ENCODE results near the gene PTMS. TPM values are rescaled to one million over a fixed set of nuclear protein-coding genes. Genes with fewer than 3 reads are reported as not detected.

The PTMS gene
- polyA plus RNA-seq, 10 donors = 245 to 421 (median 350) TPM

DNA sequence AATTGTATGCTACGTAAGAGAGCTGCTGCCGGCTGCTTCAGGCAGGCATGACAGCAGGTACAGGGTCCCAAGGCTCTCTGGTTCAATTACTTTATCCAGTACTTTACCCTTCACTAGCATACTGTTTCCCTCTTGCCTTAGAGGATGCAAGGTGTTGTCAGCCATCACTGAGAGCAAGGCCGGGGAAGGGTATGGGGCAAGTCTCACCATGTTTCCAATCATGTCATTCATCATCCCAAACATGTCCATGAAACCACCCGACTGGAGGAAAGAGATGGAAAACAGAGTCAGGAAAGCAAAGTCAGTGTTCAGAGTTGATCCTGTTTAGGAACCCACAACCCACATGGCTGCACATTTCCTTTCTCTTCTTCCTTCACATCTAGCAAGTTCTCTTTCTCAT is 15.7 kb upstream of the PTMS start:
- no peak for DNase-seq

GRCh38 chr12:6751767-6752166 is 14.4 kb upstream of the PTMS start:
- no peak for DNase-seq

DNA sequence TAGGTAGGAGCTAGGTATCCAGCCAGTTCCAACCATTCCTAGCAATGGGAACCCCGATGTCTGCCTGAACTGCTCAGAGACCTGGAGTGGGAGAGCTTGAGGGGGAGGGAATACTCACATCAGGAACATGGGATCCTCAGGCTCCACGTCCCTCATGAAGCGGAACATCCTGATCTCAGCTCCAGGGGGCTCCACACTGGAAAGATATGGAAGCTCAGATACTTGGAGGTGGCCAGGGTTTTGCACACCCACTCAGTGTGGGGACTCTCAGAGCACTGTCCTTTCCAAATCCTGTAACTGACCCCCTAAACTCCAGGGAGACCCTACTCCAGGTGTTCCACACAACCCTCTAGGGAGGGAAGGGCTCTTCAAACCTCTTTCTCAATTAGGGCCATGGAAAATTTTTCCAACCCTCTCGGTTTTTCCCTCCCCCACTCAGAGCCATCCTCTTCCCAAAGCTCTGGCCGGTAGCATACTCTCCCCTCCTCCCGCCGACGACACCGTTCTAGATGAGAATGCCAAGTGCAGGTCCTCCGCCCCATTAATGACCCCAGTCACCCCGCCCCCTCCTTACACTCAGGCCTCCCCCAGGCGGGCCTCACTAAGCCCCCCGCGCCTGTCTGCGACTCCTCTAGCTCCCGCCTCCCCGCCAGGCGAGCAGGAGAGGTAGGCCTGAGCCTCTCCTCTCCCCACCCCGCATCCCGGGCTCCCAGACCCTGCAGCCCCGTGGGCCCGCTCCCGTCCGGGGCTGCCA is 13.8 kb upstream of the PTMS start:
- DNase-seq = peak in 1 of 3 donors; percentile 83

- peak; percentile 99 for DNase-seq
Measured at GRCh38 chr12:6752921-6753771, 13.0 kb upstream of the PTMS start, which contains the start of gene MLF2. Gene MLF2, minus strand, starts transcription at chr12:6753141. Its CDS starts 807 bp downstream, at chr12:6752334.

- no peak for DNase-seq
Measured at GRCh38 chr12:6753772-6754356, 12.3 kb upstream of the PTMS start.

DNA sequence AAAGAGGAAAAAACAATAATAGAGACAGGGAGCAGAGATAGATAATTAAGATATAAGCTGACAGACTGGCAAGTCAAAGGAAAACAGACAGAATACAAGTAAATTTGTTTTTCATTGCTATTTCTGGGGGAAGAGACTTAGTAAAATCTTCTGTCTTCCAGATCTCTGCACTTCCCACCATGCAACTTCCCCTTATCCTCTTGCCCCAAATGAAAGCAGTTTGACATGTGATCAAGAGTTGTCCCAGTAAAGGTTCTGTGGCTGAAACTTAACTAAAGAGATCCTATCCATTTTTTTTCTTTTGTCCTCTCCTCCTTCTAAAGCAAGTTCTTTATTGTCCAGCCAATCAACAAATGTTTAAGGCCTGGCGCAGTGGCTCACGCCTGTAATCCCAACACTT is 11.8 kb upstream of the PTMS start:
- DNase-seq = peak in 1 of 3 donors; percentile 18

DNA sequence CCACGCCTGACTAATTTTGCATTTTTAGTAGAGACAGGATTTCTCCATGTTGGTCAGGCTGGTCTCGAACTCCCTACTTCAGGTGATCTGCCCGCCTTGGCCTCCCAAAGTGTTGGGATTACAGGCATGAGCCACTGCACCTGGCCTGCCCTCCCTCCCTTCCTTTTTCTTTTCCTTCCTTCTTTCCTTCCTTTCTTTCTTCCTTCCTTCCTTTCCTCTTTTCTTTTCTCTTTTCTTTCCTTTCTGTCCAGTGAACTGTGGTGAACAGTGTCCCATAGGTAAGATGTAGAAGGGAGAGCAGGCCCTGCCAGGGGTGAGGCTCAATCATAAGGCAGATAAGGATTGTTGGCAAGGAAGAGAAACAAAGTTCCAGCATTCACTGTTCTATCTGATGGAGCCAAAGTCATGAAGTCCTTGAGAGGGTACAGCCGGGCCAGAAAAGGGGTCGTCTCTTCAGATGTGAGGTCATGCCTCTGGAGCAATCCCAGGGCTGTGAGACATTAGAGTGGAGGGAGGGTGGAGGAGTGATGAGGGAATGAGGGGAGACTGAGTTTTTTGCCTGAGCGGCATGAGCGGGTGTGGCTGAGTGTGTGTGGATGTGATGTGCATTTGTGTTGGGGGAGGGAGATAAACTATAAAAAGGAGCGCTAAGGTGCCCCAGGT is 9.0 kb upstream of the PTMS start:
- no peak for DNase-seq

DNA sequence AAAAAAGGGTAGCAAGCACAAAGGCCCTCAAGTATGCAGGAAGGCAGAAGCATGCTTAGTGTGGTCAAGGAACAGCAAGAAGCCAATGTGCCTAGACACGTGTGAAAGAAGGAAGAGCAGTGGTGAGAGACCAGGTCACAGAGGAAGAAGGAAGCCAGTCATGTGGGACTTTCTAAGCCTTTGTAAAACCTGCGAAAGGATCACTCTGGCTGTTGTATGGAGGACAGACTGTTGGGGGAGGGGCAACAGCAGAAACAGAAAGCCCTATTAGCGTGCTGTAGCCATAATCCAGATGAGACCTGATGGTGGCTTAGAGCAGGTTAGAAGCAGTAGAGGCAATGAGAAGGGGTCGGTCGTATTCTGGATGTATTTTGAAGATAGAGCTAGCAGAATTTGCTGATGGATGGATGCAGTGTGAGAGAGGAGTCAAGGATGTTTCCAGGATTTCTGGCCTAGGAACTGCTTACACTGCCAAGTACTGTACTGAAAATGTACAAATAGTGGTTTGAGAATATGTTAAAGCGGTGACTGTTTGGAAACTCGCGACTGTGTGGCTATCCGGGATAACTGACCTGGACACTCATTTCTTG is 7.6 kb upstream of the PTMS start:
- peak in 1 of 3 donors; percentile 45 for DNase-seq

DNA sequence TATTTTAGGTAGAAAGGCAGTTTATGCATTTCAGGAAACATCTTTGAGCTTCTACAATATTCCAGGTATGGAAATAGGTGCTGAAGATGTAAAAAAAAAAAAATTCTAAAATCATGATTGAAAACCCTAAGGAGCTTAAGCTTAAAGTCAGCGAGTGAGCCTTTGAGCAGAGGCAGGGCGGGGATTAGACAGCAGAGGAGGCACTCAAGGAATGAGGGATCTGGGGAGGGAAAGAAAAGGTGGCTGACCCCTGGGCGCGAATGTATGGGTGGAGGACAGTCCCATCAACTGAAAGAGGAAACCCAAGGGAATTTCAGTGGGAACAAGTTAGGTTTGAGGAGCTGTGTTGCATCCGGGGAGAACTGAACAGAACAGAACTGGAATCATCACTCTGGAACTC is 6.4 kb upstream of the PTMS start:
- DNase-seq = no peak

DNA sequence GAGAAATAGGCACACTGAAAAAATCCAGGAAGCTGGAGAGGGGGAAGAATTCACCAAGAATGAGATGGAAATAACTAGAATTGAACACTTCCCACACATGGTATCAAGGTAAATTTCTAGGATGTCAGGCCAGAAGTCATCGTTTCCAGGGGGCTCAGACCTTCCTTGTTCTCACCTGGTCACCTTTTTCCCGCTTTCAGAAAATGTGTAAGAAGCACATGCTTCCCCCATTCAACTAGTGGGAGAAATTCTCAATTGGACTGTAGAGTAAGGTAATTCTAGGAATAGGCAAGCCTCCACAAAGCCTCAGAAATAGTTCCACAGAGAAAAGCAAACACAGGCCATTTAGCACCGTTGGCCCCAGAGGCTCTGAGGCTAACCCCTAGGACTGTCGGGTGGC is 2.8 kb upstream of the PTMS start:
- DNase-seq = no peak

DNA sequence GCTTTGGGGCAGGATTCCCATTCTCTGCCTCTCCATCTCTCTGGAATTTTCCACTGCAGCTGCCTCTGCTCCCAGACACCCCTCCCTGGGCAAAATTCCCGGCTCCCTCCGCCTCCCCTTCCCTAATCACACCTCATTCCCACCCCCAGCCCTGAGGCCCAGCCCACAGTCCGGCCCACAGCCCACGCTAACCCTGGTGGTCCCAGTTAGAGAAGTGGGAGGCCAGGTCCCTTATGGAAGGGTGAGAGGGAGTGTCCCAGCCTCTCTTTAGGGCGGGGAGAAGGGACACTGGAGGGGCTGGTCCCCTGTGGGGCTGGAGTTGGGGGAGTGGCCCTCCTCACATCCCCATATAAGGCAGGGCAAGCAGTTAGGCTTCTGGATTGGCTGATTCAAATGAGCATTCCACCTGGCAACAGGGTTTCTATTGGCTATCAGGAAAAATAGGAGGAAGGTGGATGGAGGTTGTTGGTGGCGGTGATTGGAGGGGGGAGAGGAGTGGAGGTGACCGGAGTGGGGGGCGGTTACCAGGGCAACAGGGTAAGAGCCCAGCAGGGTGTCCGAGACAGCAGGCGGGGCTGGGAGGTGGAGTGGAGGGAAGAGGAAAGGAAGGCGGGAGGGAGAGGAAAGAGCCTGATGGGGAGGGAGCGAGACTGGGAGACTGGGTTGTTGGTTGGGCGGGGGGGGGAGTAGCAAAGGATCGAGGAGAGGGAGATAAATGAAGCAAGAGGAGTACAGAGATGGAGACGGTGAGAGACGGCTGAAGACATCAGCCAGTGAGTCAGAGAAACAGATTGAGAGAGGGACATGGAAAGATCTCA is 1.9 kb upstream of the PTMS start:
- peak; percentile 97 to 100 (median 99) for DNase-seq

DNA sequence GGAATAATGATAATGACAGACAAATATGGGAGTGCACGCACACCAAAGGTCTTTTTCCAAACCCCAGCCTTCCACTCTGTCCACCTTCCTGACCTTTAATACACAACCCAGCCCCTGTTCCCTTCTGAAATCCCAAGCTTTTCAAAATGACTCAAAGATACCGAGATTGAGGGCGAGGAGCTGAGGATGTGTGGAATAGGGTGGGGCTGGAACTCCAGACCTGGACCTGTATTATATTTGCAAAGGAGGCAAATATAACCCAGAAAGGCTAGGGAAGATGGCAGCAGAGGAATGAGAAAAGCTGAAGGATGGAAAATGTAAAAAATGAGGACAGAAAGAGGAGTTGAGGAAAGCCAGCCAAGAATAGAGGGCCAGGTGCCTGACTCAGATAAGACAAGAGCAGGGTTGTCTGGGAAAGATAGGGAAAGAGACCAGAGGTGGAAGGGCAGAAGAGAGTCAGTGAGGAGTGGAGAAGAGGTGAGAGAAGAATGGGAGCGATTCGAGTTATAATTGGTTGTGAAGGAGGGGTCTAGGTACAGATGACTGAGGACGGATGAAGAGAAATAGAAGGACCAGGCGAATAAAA is 1.0 kb upstream of the PTMS start:
- no peak for DNase-seq

GRCh38 chr12:6766651-6767349 is 637 bp downstream of the PTMS start:
- DNase-seq = peak; percentile 73 to 93 (median 88)

DNA sequence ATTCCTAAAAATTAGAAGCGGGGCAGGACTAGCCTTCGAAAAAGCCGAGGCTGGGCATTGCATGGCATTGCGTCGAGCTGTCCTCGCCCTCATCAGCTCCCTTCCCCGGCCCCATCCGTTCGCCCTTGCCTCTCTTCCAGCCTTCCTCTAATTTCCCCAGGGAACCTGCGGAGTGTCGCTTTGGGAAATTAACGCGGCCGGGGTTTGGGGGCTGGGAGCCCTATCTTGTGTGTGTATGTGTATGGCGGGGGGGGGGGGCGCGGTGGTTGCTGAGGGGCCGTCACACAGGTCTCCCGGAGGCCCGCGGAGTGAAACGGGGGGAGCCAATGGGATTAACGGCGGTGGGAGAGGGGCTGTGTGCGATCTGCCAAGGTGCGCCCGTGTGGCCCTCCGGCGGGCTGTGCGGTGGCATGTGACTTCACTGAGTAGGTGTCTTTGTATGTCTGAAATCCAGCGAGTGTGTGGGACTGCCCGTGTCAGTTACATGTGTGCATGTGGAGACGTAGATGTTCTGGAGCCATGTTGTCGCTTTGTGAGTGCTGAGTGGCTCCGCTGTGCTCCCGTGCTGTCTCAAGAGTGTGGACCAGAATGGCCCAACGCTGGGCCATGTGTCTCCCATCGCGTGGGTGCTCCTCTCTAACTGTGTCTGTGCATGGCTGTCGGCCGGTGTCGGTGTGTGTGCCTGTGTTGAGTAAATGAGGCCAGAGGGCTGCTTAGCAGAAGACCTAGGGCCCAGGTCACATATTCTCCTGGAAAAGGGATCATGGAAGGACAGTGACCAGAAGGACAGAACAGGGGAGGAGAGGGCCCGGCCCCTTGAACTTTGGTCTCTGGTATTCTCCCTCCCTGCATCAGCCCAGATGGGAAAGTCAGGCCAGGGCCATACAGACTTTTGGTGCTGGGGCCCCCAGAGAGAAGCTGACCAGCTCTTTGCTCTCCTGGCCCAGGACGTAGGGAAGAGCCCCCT is 1.5 kb downstream of the PTMS start:
- DNase-seq = peak in 1 of 3 donors; percentile 58

DNA sequence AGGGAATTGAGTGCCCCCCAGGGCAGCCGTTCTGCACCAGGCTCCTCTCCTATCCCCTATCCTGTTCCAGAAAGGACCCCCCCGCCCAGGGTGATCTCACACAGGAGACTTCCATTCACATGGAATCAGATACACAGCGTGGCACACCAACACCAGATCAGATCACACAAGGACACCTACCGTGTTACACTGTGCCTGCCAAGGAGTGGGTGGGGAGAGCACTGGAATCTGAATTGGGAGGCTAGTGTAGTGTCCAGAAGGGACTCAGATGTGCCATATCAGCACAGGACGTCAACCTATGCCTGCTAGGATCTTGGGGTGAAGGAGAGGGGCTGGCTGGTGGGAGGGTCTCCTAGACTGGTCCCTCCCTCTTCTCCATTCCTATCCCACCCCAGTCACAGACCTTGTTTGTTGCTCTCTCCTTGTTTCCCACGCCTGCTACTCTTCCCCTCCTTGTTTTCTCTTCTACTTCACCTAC is 2.3 kb downstream of the PTMS start:
- peak in 1 of 3 donors; percentile 47 for DNase-seq

GRCh38 chr12:6768990-6769389 is 2.8 kb downstream of the PTMS start:
- peak in 1 of 3 donors; percentile 74 for DNase-seq

DNA sequence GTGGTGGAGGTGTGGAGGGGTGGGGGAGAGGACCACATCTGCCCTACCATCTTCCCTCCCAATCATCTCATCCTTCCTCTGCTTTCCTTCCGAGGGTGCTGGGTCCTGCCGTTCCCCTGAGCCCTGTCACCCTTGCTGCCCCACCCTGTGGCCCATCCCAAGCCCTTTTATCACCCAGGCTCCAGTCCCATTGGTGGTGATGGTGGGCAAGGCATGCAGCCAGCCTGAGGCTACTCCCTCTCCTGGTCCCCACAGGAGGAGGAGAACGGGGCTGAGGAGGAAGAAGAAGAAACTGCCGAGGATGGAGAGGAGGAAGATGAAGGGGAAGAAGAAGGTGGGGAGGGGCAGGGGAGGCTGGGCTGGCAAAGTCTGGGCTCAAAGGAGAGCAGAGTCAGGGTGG is 3.5 kb downstream of the PTMS start:
- DNase-seq = no peak

- DNase-seq = no peak
Measured at GRCh38 chr12:6770094-6770493, 3.9 kb downstream of the PTMS start.

Measured in muscle of back (tissue), 11 donors.